ENCODE data around the gene ZXDC.
A peak's percentile ranks its signal among the peaks of the same experiment; 100 is the strongest.

The ZXDC gene

DNA sequence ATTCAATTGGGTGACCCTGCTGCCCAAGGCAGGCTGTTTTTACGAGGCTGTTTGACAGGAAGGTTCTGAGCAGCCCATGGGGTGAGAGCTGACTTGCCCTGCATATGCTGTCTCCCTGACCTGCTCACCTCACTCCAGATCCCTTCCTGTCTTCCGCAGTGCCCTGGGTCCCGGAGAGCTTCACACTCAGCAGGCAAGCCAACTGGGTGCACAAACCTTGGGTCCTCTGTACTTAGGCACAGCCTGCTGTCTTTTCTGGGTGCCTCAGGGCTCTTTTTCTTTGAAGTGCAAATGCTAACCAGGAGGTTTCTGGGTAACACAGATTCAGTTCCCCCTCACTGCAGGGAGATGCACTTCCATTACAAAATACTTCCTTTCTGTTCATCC, 32.8 kb downstream of the ZXDC start:
- TF ChIP-seq, protein P1, sequence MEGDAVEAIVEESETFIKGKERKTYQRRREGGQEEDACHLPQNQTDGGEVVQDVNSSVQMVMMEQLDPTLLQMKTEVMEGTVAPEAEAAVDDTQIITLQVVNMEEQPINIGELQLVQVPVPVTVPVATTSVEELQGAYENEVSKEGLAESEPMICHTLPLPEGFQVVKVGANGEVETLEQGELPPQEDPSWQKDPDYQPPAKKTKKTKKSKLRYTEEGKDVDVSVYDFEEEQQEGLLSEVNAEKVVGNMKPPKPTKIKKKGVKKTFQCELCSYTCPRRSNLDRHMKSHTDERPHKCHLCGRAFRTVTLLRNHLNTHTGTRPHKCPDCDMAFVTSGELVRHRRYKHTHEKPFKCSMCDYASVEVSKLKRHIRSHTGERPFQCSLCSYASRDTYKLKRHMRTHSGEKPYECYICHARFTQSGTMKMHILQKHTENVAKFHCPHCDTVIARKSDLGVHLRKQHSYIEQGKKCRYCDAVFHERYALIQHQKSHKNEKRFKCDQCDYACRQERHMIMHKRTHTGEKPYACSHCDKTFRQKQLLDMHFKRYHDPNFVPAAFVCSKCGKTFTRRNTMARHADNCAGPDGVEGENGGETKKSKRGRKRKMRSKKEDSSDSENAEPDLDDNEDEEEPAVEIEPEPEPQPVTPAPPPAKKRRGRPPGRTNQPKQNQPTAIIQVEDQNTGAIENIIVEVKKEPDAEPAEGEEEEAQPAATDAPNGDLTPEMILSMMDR (IDR thresholded peaks at IDR 0.05), result no peak
- H3K27ac ChIP-seq, result no peak overlapping the region
- H3K4me1 ChIP-seq, result peaks cover 0 to 4% (median 0%) of the 10 kb centered on the region in 4 donors
- H3K4me3 ChIP-seq, result no peak overlapping the region
- H3K9me3 ChIP-seq, result no peaks in the 10 kb centered on the region
- peaks cover 25 to 45% (median 39%) of the 10 kb centered on the region in 3 donors for H3K36me3 ChIP-seq
- H3K27me3 ChIP-seq, result no peaks in the 10 kb centered on the region
- no peak for DNase-seq
- intact Hi-C loops (cut with DNase I; ENCODE audit: low total_unique reads), result no loop called here

DNA sequence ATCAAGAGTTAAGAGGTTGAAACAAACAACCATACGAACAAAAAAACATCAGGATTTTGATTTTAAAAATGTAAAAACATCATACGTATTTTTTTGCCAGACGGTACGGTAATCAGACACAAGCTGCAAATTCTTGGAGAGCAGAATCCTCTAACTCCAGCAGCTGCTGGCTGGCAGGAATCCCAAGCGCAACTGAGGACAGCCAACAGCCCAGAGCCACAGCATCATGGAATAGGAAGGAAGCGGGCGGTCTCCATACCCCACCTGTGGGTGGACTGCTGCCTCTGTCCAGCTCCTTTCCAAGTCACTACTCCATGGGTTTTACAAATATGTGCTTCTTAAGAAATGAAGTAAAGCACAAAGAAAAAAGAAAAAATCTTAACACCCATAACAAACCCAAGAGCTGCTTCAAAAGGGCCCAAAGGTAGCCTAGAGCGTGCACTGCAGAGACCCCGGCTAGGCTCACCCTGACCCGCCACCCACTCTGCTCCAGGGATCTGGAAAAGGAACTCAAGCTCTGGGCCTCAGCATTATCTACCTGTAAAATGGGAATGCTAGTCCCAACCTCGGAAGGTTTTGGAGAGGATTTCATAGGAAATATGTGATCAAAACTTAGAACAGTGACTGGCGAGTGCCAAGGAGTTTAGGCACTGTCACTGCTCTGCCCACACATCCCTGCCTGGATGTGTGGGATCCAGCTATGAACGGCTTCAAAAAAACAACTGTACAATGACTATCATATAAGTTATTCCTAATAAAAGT, 33.4 kb downstream of the ZXDC start:
- Histone ChIP-seq H3K9me3 (no peaks in the 10 kb centered on the region), H3K27me3 (no peaks in the 10 kb centered on the region), H3K36me3 (peaks cover 31 to 51% (median 41%) of the 10 kb centered on the region in 3 donors), H3K27ac (no peak overlapping the region), H3K4me3 (no peak overlapping the region), H3K4me1 (no peaks in the 10 kb centered on the region)
- intact Hi-C loops (cut with DNase I; ENCODE audit: low total_unique reads), result no loop called here
- TF ChIP-seq, protein P1 (IDR thresholded peaks at IDR 0.05), result no peak
- peak in 1 of 2 donors; percentile 10 for DNase-seq

DNA sequence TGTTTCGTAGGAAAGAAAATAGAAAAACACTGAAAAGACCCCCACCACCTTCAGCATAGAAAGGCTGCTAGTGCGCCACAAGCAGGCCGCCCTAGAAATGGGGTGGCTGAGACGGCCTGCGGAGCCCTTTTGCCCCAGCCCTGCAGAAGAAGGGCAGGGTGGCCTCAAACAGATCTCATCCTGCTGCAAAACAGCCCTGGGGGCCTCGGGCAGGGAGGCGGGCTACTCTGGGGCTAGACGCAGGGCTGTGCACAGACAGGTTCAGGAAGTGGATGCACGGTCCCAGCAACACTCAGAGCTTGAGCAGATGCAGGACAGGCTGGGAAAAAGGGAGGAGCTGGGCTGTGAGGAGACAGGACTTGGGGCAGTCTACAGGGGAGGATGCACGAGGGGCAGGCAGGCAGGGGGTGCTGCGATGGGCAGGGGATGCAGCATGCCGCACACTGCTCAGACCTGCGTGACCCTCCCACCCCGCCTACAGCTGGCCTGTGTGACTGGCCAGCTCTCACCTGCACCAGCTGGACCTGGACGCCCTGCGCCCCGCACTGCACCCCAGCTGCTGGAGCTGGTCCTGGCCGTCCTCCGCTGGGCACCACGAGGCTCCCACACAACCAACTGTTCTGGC, 34.3 kb downstream of the ZXDC start:
- TF ChIP-seq, protein P1 (IDR thresholded peaks at IDR 0.05), result no peak
- H3K4me3 ChIP-seq, result no peak overlapping the region
- no peaks in the 10 kb centered on the region for H3K9me3 ChIP-seq
- H3K27ac ChIP-seq, result no peak overlapping the region
- no peaks in the 10 kb centered on the region for H3K4me1 ChIP-seq
- intact Hi-C loops (cut with DNase I; ENCODE audit: low total_unique reads), result no loop called here
- no peak for DNase-seq
- H3K27me3 ChIP-seq, result no peaks in the 10 kb centered on the region
- peaks cover 40 to 60% (median 49%) of the 10 kb centered on the region in 3 donors for H3K36me3 ChIP-seq

DNA sequence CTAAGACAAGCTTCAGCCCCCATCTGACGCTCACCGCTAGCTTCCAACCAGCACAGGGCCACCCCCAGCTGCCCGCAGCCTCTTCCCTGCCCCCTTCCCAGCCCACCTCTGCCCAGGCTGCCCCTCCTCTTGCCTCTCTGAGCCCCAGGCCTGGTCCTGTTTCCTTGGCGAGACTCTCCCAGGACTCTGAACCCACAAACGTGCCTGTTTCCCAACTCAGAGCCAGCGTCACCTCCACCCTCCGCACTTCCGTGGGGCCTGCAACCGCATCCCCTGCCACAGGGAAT, 35.0 kb downstream of the ZXDC start:
- Histone ChIP-seq H3K27ac (no peak overlapping the region), H3K4me3 (no peak overlapping the region), H3K4me1 (no peaks in the 10 kb centered on the region), H3K9me3 (no peaks in the 10 kb centered on the region), H3K36me3 (peaks cover 45 to 67% (median 56%) of the 10 kb centered on the region in 3 donors), H3K27me3 (no peaks in the 10 kb centered on the region)
- TF ChIP-seq, protein P1 (IDR thresholded peaks at IDR 0.05), result no peak
- DNase-seq, result no peak
- intact Hi-C loops (cut with DNase I; ENCODE audit: low total_unique reads), result no loop called here

DNA sequence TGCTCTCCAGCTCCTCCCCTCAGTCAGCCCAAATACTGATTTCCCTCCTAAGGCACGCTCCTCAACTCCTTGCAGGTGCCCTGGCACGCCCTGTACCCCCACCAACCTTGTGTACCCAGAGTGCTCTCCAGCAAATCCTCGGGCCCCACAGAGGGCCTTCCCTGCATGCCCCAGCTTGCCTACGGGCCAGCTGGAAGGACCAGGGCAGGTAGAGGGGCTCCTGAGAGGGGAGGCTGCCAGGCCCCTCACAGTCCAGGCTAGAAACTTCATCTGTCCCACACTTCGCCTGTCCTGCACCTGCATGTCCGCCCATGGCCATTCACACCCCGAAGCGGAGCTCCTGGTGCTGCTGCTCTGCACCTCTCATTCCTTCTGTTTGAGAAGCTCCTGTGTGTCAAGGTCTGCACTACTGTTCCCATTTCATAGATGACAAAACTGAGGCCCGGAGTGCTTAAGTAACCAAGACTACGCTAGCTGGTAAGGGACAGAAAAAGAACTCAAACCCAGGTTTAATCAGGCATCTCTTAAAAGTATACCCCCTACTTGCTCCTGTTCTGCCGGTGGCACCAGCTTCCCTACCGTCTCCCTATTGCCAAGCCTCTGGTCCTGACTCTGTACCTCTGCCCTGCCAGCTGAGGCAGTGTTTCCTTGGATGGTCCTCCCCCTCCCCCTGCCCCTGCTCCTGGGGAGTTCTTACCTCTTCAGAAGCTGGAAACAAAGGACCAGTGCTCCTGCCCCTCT, 35.6 kb downstream of the ZXDC start:
- TF ChIP-seq, protein P1 (IDR thresholded peaks at IDR 0.05), result no peak
- no peaks in the 10 kb centered on the region for H3K4me1 ChIP-seq
- H3K27me3 ChIP-seq, result no peaks in the 10 kb centered on the region
- DNase-seq, result no peak
- intact Hi-C loops (cut with DNase I; ENCODE audit: low total_unique reads), result no loop called here
- no peaks in the 10 kb centered on the region for H3K9me3 ChIP-seq
- no peak overlapping the region for H3K27ac ChIP-seq
- H3K36me3 ChIP-seq, result peaks cover 45 to 68% (median 61%) of the 10 kb centered on the region in 3 donors
- no peak overlapping the region for H3K4me3 ChIP-seq
